Kasumi-1 (cell line): Measurements from ENCODE around the gene FCN3.
"Not testable (repeated sequence)": the region's sequence is repeated elsewhere in the genome, so short reads cannot be mapped to it uniquely, and the experiment has no call there.

Experiments used
- DNase-seq, 2 experiments: peaks; one replicate each; lab custom pipeline; 2025; lab: John Stamatoyannopoulos, UW

Gene FCN3

GRCh38 chr1:27399251-27400025, 24.8 kb upstream of the FCN3 start:
- no peak for DNase-seq

GRCh38 chr1:27398405-27399149, 24.0 kb upstream of the FCN3 start:
- DNase-seq, result no peak

GRCh38 chr1:27397749-27398148, 23.1 kb upstream of the FCN3 start:
- DNase-seq, result no peak

- no peak for DNase-seq
Measured at GRCh38 chr1:27397110-27397509, 22.5 kb upstream of the FCN3 start.

- peak; percentile 63 to 82 for DNase-seq
Measured at GRCh38 chr1:27395441-27396195, 21.0 kb upstream of the FCN3 start.

GRCh38 chr1:27394925-27395324, 20.3 kb upstream of the FCN3 start:
- DNase-seq, result no peak

GRCh38 chr1:27394282-27394658, 19.6 kb upstream of the FCN3 start:
- no peak for DNase-seq

GRCh38 chr1:27393641-27394281, 19.1 kb upstream of the FCN3 start:
- DNase-seq, result no peak

GRCh38 chr1:27392778-27393635, 18.4 kb upstream of the FCN3 start:
- DNase-seq, result no peak

- DNase-seq, result peak; percentile 88 to 92
Measured at GRCh38 chr1:27392096-27392777, 17.6 kb upstream of the FCN3 start, which contains the start of gene GPR3. TSS of gene GPR3 (plus strand) at chr1:27392622. CDS start at chr1:27393799, 1,177 bp downstream.

GRCh38 chr1:27391511-27392095, 17.0 kb upstream of the FCN3 start:
- DNase-seq, result no peak

GRCh38 chr1:27388337-27389005, 13.8 kb upstream of the FCN3 start:
- DNase-seq, result peak; percentile 16 to 24

- DNase-seq, result not testable (repeated sequence)
Measured at GRCh38 chr1:27384797-27385196, 10.2 kb upstream of the FCN3 start.

- DNase-seq, result no peak
Measured at GRCh38 chr1:27383661-27384060, 9.0 kb upstream of the FCN3 start.

GRCh38 chr1:27383039-27383605, 8.5 kb upstream of the FCN3 start, which contains the start of gene CD164L2:
TSS of gene CD164L2 (minus strand) at chr1:27383333. CDS start at chr1:27383239, 94 bp downstream.
- no peak for DNase-seq

- DNase-seq, result no peak
Measured at GRCh38 chr1:27381969-27382762, 7.5 kb upstream of the FCN3 start.

- no peak for DNase-seq
Measured at GRCh38 chr1:27380766-27381733, 6.4 kb upstream of the FCN3 start.
